ENCODE data around the gene PTPRK.

Gene PTPRK

GRCh38 chr6:128370072-128370471 lies 150.3 kb downstream of the PTPRK start:
- no peak overlapping the region for H3K14ac ChIP-seq (ENCODE audit: low read length)
- H3K4ac ChIP-seq (ENCODE audit: low read length): no peak overlapping the region
- DNase-seq (ENCODE audit: low spot score): no peak
- H3K4me1 ChIP-seq (ENCODE audit: control insufficient read depth in 2 of 2, insufficient read depth in 1 of 2, low read depth in 1 of 2, low read length in 2 of 2): no peaks in the 10 kb centered on the region
- no peak overlapping the region for H2AK5ac ChIP-seq (ENCODE audit: low read depth, low read length)
- H4K8ac ChIP-seq (ENCODE audit: low read depth, low read length): no peak overlapping the region
- H3K9ac ChIP-seq (ENCODE audit: low read depth, low read length, poor library complexity): no peak overlapping the region
- H3K4me3 ChIP-seq (ENCODE audit: low read length in 2 of 2): no peak overlapping the region
- no peak overlapping the region for H3K4me2 ChIP-seq (ENCODE audit: insufficient read depth, low read length, poor library complexity, severe bottlenecking)
- H3K27me3 ChIP-seq (ENCODE audit: control insufficient read depth in 3 of 3, insufficient read depth in 3 of 3, low read depth in 1 of 3, low read length in 3 of 3): no peaks in the 10 kb centered on the region
- H3K36me3 ChIP-seq (replicated peaks in 1 of 2; ENCODE audit: control insufficient read depth in 2 of 2, insufficient read depth in 2 of 2, low read length in 2 of 2): no peaks in the 10 kb centered on the region
- no peak overlapping the region for H3K27ac ChIP-seq (replicated peaks; ENCODE audit: low read length)
- no peak overlapping the region for H3K18ac ChIP-seq (ENCODE audit: low read length)
- H3K9me3 ChIP-seq (replicated peaks in 1 of 2; ENCODE audit: control insufficient read depth in 2 of 2, insufficient read depth in 1 of 2, low read depth in 1 of 2, low read length in 2 of 2): no peaks in the 10 kb centered on the region
- no peak overlapping the region for H2BK12ac ChIP-seq (ENCODE audit: low read length)
- no peak overlapping the region for H3K23ac ChIP-seq (ENCODE audit: low read depth, low read length, poor library complexity)
- no peaks in the 10 kb centered on the region for H3K79me1 ChIP-seq (ENCODE audit: low read depth, low read length)
- H4K91ac ChIP-seq (ENCODE audit: low read depth, low read length, poor library complexity): no peak overlapping the region
- H2BK15ac ChIP-seq (ENCODE audit: low read length): no peak overlapping the region
- no peak overlapping the region for H2BK120ac ChIP-seq (ENCODE audit: low read depth, low read length)
- no peak overlapping the region for H2BK5ac ChIP-seq (ENCODE audit: low read length)
- no CpG with 5 or more reads among the region's 2 CpGs for WGBS, 2 donors (ENCODE audit: extremely low coverage in 2 of 2, insufficient read length in 2 of 2, insufficient replicate concordance in 1 of 2)
- H2AFZ ChIP-seq (ENCODE audit: low read length): no peak overlapping the region

GRCh38 chr6:128368213-128368944 lies 152.0 kb downstream of the PTPRK start:
- Histone ChIP-seq H3K36me3 (replicated peaks in 1 of 2; ENCODE audit: control insufficient read depth in 2 of 2, insufficient read depth in 2 of 2, low read length in 2 of 2) (no peaks in the 10 kb centered on the region), H3K4ac (ENCODE audit: low read length) (no peak overlapping the region), H2BK15ac (ENCODE audit: low read length) (no peak overlapping the region), H3K4me3 (ENCODE audit: low read length in 2 of 2) (no peak overlapping the region), H2BK5ac (ENCODE audit: low read length) (no peak overlapping the region), H3K4me1 (ENCODE audit: control insufficient read depth in 2 of 2, insufficient read depth in 1 of 2, low read depth in 1 of 2, low read length in 2 of 2) (no peaks in the 10 kb centered on the region), H2BK120ac (ENCODE audit: low read depth, low read length) (no peak overlapping the region), H4K8ac (ENCODE audit: low read depth, low read length) (no peak overlapping the region), H3K27ac (replicated peaks; ENCODE audit: low read length) (no peak overlapping the region), H3K18ac (ENCODE audit: low read length) (no peak overlapping the region), H4K91ac (ENCODE audit: low read depth, low read length, poor library complexity) (no peak overlapping the region), H3K9me3 (replicated peaks in 1 of 2; ENCODE audit: control insufficient read depth in 2 of 2, insufficient read depth in 1 of 2, low read depth in 1 of 2, low read length in 2 of 2) (no peaks in the 10 kb centered on the region), H2AFZ (ENCODE audit: low read length) (no peak overlapping the region), H2AK5ac (ENCODE audit: low read depth, low read length) (no peak overlapping the region), H2BK12ac (ENCODE audit: low read length) (no peak overlapping the region), H3K27me3 (ENCODE audit: control insufficient read depth in 3 of 3, insufficient read depth in 3 of 3, low read depth in 1 of 3, low read length in 3 of 3) (no peaks in the 10 kb centered on the region), H3K9ac (ENCODE audit: low read depth, low read length, poor library complexity) (no peak overlapping the region), H3K23ac (ENCODE audit: low read depth, low read length, poor library complexity) (no peak overlapping the region), H3K79me1 (ENCODE audit: low read depth, low read length) (no peaks in the 10 kb centered on the region), H3K4me2 (ENCODE audit: insufficient read depth, low read length, poor library complexity, severe bottlenecking) (no peak overlapping the region), H3K14ac (ENCODE audit: low read length) (no peak overlapping the region)
- no CpG with 5 or more reads among the region's 3 CpGs for WGBS, 2 donors (ENCODE audit: extremely low coverage in 2 of 2, insufficient read length in 2 of 2, insufficient replicate concordance in 1 of 2)
- no peak for DNase-seq (ENCODE audit: low spot score)

- no peak overlapping the region for H3K18ac ChIP-seq (ENCODE audit: low read length)
- no peaks in the 10 kb centered on the region for H3K79me1 ChIP-seq (ENCODE audit: low read depth, low read length)
- H3K27me3 ChIP-seq (ENCODE audit: control insufficient read depth in 3 of 3, insufficient read depth in 3 of 3, low read depth in 1 of 3, low read length in 3 of 3): no peaks in the 10 kb centered on the region
- no peak for DNase-seq (ENCODE audit: low spot score)
- no peak overlapping the region for H2BK12ac ChIP-seq (ENCODE audit: low read length)
- H4K8ac ChIP-seq (ENCODE audit: low read depth, low read length): no peak overlapping the region
- H3K9me3 ChIP-seq (replicated peaks in 1 of 2; ENCODE audit: control insufficient read depth in 2 of 2, insufficient read depth in 1 of 2, low read depth in 1 of 2, low read length in 2 of 2): no peaks in the 10 kb centered on the region
- no peak overlapping the region for H2BK5ac ChIP-seq (ENCODE audit: low read length)
- H3K23ac ChIP-seq (ENCODE audit: low read depth, low read length, poor library complexity): no peak overlapping the region
- no peak overlapping the region for H2AK5ac ChIP-seq (ENCODE audit: low read depth, low read length)
- no CpG with 5 or more reads among the region's 4 CpGs for WGBS, 2 donors (ENCODE audit: extremely low coverage in 2 of 2, insufficient read length in 2 of 2, insufficient replicate concordance in 1 of 2)
- no peak overlapping the region for H3K4ac ChIP-seq (ENCODE audit: low read length)
- no peak overlapping the region for H2BK120ac ChIP-seq (ENCODE audit: low read depth, low read length)
- no peak overlapping the region for H3K27ac ChIP-seq (replicated peaks; ENCODE audit: low read length)
- no peak overlapping the region for H2AFZ ChIP-seq (ENCODE audit: low read length)
- H3K14ac ChIP-seq (ENCODE audit: low read length): no peak overlapping the region
- H4K91ac ChIP-seq (ENCODE audit: low read depth, low read length, poor library complexity): no peak overlapping the region
- H3K4me2 ChIP-seq (ENCODE audit: insufficient read depth, low read length, poor library complexity, severe bottlenecking): no peak overlapping the region
- no peak overlapping the region for H2BK15ac ChIP-seq (ENCODE audit: low read length)
- H3K9ac ChIP-seq (ENCODE audit: low read depth, low read length, poor library complexity): no peak overlapping the region
- no peaks in the 10 kb centered on the region for H3K4me1 ChIP-seq (ENCODE audit: control insufficient read depth in 2 of 2, insufficient read depth in 1 of 2, low read depth in 1 of 2, low read length in 2 of 2)
- no peak overlapping the region for H3K4me3 ChIP-seq (ENCODE audit: low read length in 2 of 2)
- no peaks in the 10 kb centered on the region for H3K36me3 ChIP-seq (replicated peaks in 1 of 2; ENCODE audit: control insufficient read depth in 2 of 2, insufficient read depth in 2 of 2, low read length in 2 of 2)
Observed at GRCh38 chr6:128367437-128367836, 153.0 kb downstream of the PTPRK start.

- Histone ChIP-seq H3K14ac (ENCODE audit: low read length) (no peak overlapping the region), H2AK5ac (ENCODE audit: low read depth, low read length) (no peak overlapping the region), H3K4me2 (ENCODE audit: insufficient read depth, low read length, poor library complexity, severe bottlenecking) (no peak overlapping the region), H2BK120ac (ENCODE audit: low read depth, low read length) (no peak overlapping the region), H4K91ac (ENCODE audit: low read depth, low read length, poor library complexity) (no peak overlapping the region), H3K18ac (ENCODE audit: low read length) (no peak overlapping the region), H3K9ac (ENCODE audit: low read depth, low read length, poor library complexity) (no peak overlapping the region), H3K4me1 (ENCODE audit: control insufficient read depth in 2 of 2, insufficient read depth in 1 of 2, low read depth in 1 of 2, low read length in 2 of 2) (no peaks in the 10 kb centered on the region), H2BK5ac (ENCODE audit: low read length) (no peak overlapping the region), H3K4ac (ENCODE audit: low read length) (no peak overlapping the region), H3K9me3 (replicated peaks in 1 of 2; ENCODE audit: control insufficient read depth in 2 of 2, insufficient read depth in 1 of 2, low read depth in 1 of 2, low read length in 2 of 2) (no peaks in the 10 kb centered on the region), H4K8ac (ENCODE audit: low read depth, low read length) (no peak overlapping the region), H3K79me1 (ENCODE audit: low read depth, low read length) (no peaks in the 10 kb centered on the region), H3K23ac (ENCODE audit: low read depth, low read length, poor library complexity) (no peak overlapping the region), H3K36me3 (replicated peaks in 1 of 2; ENCODE audit: control insufficient read depth in 2 of 2, insufficient read depth in 2 of 2, low read length in 2 of 2) (no peaks in the 10 kb centered on the region), H2AFZ (ENCODE audit: low read length) (no peak overlapping the region), H3K27ac (replicated peaks; ENCODE audit: low read length) (no peak overlapping the region), H3K27me3 (ENCODE audit: control insufficient read depth in 3 of 3, insufficient read depth in 3 of 3, low read depth in 1 of 3, low read length in 3 of 3) (no peaks in the 10 kb centered on the region), H2BK12ac (ENCODE audit: low read length) (no peak overlapping the region), H3K4me3 (ENCODE audit: low read length in 2 of 2) (no peak overlapping the region), H2BK15ac (ENCODE audit: low read length) (no peak overlapping the region)
- DNase-seq (ENCODE audit: low spot score): no peak
- WGBS, 2 donors (ENCODE audit: extremely low coverage in 2 of 2, insufficient read length in 2 of 2, insufficient replicate concordance in 1 of 2): no CpG with 5 or more reads among the region's 3 CpGs
Observed at GRCh38 chr6:128365520-128366160, 154.8 kb downstream of the PTPRK start.
